Stimulated activated CD8-positive, alpha-beta memory T cell treated with anti-CD3 and anti-CD28 coated beads, Interleukin-4, amount 100 ng/mL, for 4 hours (primary cell): ENCODE measurements around the gene DAND5.
A peak's percentile ranks its signal among the peaks of the same experiment; 100 is the strongest.
"Not testable (repeated sequence)": the region's sequence is repeated elsewhere in the genome, so short reads cannot be mapped to it uniquely, and the experiment has no call there.

Experiments
- DNase-seq, 2 donors: peaks; one replicate each; pipeline ENCODE4 v3.0.0-alpha.2; 2020; ENCODE audit warnings: low read depth in 2 of 2, low spot score in 1 of 2

DAND5 gene

GRCh38 chr19:12945479-12946091 lies 23.8 kb upstream of the DAND5 start, which contains the start of gene RAD23A:
RAD23A (plus strand) TSS chr19:12945862; CDS start chr19:12945949, 87 bp downstream.
- peak; percentile 95 for DNase-seq

- no peak for DNase-seq
These were observed 23.2 kb upstream of the DAND5 start for GRCh38 chr19:12946092-12946721.

- no peak for DNase-seq
These were observed 22.5 kb upstream of the DAND5 start for GRCh38 chr19:12946731-12947496.

- no peak for DNase-seq
These were observed 21.4 kb upstream of the DAND5 start for GRCh38 chr19:12947702-12948611.

- DNase-seq: no peak
These were observed 20.6 kb upstream of the DAND5 start for GRCh38 chr19:12948612-12949362.

- no peak for DNase-seq
These were observed 19.8 kb upstream of the DAND5 start for GRCh38 chr19:12949363-12950283.

GRCh38 chr19:12952050-12952449 lies 17.3 kb upstream of the DAND5 start:
- DNase-seq: not testable (repeated sequence)

GRCh38 chr19:12952488-12953137 lies 16.8 kb upstream of the DAND5 start:
- no peak for DNase-seq

GRCh38 chr19:12953138-12953798 lies 16.1 kb upstream of the DAND5 start:
- no peak for DNase-seq

GRCh38 chr19:12953799-12954611 lies 15.4 kb upstream of the DAND5 start:
- no peak for DNase-seq

GRCh38 chr19:12954612-12954962 lies 14.8 kb upstream of the DAND5 start:
- DNase-seq: no peak

GRCh38 chr19:12955575-12955974 lies 13.8 kb upstream of the DAND5 start:
- DNase-seq: not testable (repeated sequence)

GRCh38 chr19:12955996-12956395 lies 13.4 kb upstream of the DAND5 start:
- DNase-seq: no peak

- DNase-seq: peak; percentile 60
These were observed 12.7 kb upstream of the DAND5 start, which contains the start of gene GADD45GIP1 for GRCh38 chr19:12956446-12957388. GADD45GIP1 (minus strand) TSS chr19:12957223; CDS start chr19:12957212, 11 bp downstream.

GRCh38 chr19:12957389-12957952 lies 11.9 kb upstream of the DAND5 start:
- not testable (repeated sequence) for DNase-seq

- DNase-seq: no peak
These were observed 9.9 kb upstream of the DAND5 start for GRCh38 chr19:12959481-12959880.
